HG03558 (cell line): ENCODE results near the gene DAP.

Experiments used
- ATAC-seq: cut with Tn5 transposase; IDR thresholded peaks from one replicate; pipeline ENCODE4 v1.9.1; 2021; ENCODE audit warnings: moderate number of reproducible peaks; ENCODE audit not compliant: unreplicated experiment; ENCODE audit errors: extremely low read depth

The DAP gene

GRCh38 chr5:10715605-10716290 lies 45.3 kb downstream of the DAP start:
- no peak for ATAC-seq

GRCh38 chr5:10712574-10713366 lies 48.3 kb downstream of the DAP start:
- peak; percentile 97 for ATAC-seq

- ATAC-seq: no peak
These were observed 49.5 kb downstream of the DAP start for GRCh38 chr5:10711562-10711961.

GRCh38 chr5:10710513-10711128 lies 50.4 kb downstream of the DAP start:
- no peak for ATAC-seq

- no peak for ATAC-seq
These were observed 51.1 kb downstream of the DAP start for GRCh38 chr5:10709933-10710332.

GRCh38 chr5:10709409-10709808 lies 51.6 kb downstream of the DAP start:
- no peak for ATAC-seq

- ATAC-seq: no peak
These were observed 52.7 kb downstream of the DAP start for GRCh38 chr5:10708189-10708944.

GRCh38 chr5:10707198-10708142 lies 53.6 kb downstream of the DAP start:
- ATAC-seq: no peak

GRCh38 chr5:10706326-10706725 lies 54.7 kb downstream of the DAP start:
- ATAC-seq: no peak

GRCh38 chr5:10705747-10706146 lies 55.3 kb downstream of the DAP start:
- ATAC-seq: no peak

- no peak for ATAC-seq
These were observed 55.9 kb downstream of the DAP start for GRCh38 chr5:10704949-10705621.

- no peak for ATAC-seq
These were observed 57.4 kb downstream of the DAP start for GRCh38 chr5:10703676-10704075.

GRCh38 chr5:10702911-10703491 lies 58.0 kb downstream of the DAP start:
- no peak for ATAC-seq

GRCh38 chr5:10702040-10702629 lies 58.9 kb downstream of the DAP start:
- ATAC-seq: no peak

- no peak for ATAC-seq
These were observed 59.4 kb downstream of the DAP start for GRCh38 chr5:10701567-10702039.

GRCh38 chr5:10700516-10700915 lies 60.5 kb downstream of the DAP start:
- no peak for ATAC-seq

GRCh38 chr5:10699987-10700386 lies 61.0 kb downstream of the DAP start:
- peak; percentile 45 for ATAC-seq

- peak; percentile 30 for ATAC-seq
These were observed 61.7 kb downstream of the DAP start for GRCh38 chr5:10699281-10699874.
